HuH-7.5 (cell line): ENCODE results near the gene HDAC4.

ENCODE experiments used
- DNase-seq: peaks from one replicate; pipeline ENCODE4 v3.0.0; 2011; ENCODE audit warnings: low spot score

The HDAC4 gene

GRCh38 chr2:239396881-239397681, 3.7 kb downstream of the HDAC4 start:
- DNase-seq, result peak; percentile 46

GRCh38 chr2:239395524-239395923, 5.3 kb downstream of the HDAC4 start:
- no peak for DNase-seq

GRCh38 chr2:239394978-239395377, 5.8 kb downstream of the HDAC4 start:
- no peak for DNase-seq

- no peak for DNase-seq
These were observed 6.4 kb downstream of the HDAC4 start for GRCh38 chr2:239394346-239394945.

- no peak for DNase-seq
These were observed 6.9 kb downstream of the HDAC4 start for GRCh38 chr2:239393941-239394340.

GRCh38 chr2:239393388-239393940, 7.4 kb downstream of the HDAC4 start:
- DNase-seq, result no peak

- DNase-seq, result no peak
These were observed 8.0 kb downstream of the HDAC4 start for GRCh38 chr2:239392688-239393387.

GRCh38 chr2:239392072-239392357, 8.8 kb downstream of the HDAC4 start:
- DNase-seq, result no peak

GRCh38 chr2:239391286-239392071, 9.3 kb downstream of the HDAC4 start:
- no peak for DNase-seq

- DNase-seq, result no peak
These were observed 10.1 kb downstream of the HDAC4 start for GRCh38 chr2:239390546-239391285.

GRCh38 chr2:239389414-239390329, 11.1 kb downstream of the HDAC4 start:
- DNase-seq, result no peak

GRCh38 chr2:239388236-239389151, 12.3 kb downstream of the HDAC4 start:
- no peak for DNase-seq

- no peak for DNase-seq
These were observed 13.0 kb downstream of the HDAC4 start for GRCh38 chr2:239387811-239388210.

- no peak for DNase-seq
These were observed 13.9 kb downstream of the HDAC4 start for GRCh38 chr2:239386872-239387445.

GRCh38 chr2:239386001-239386670, 14.7 kb downstream of the HDAC4 start:
- DNase-seq, result no peak

- DNase-seq, result no peak
These were observed 15.5 kb downstream of the HDAC4 start for GRCh38 chr2:239385096-239386000.

GRCh38 chr2:239383759-239384156, 17.1 kb downstream of the HDAC4 start:
- DNase-seq, result no peak
